NAMALWA (cell line): ENCODE results near the gene COL18A1.

Experiments
- DNase-seq: peaks from one replicate; pipeline ENCODE4 v3.0.0-alpha.2; 2015; ENCODE audit warnings: low spot score

COL18A1 gene

GRCh38 chr21:45401916-45402900 lies 2.8 kb upstream of the COL18A1 start:
- no peak for DNase-seq

- no peak for DNase-seq
These were observed 1.7 kb upstream of the COL18A1 start for GRCh38 chr21:45403133-45403824.

GRCh38 chr21:45403825-45404729 lies 888 bp upstream of the COL18A1 start:
- DNase-seq = no peak

GRCh38 chr21:45405271-45405818 lies 380 bp downstream of the COL18A1 start:
- DNase-seq = no peak

GRCh38 chr21:45405819-45406762 lies 1.1 kb downstream of the COL18A1 start:
- no peak for DNase-seq

GRCh38 chr21:45406801-45407628 lies 2.0 kb downstream of the COL18A1 start:
- no peak for DNase-seq

GRCh38 chr21:45407629-45408247 lies 2.8 kb downstream of the COL18A1 start:
- DNase-seq = no peak

GRCh38 chr21:45408271-45408791 lies 3.4 kb downstream of the COL18A1 start:
- DNase-seq = no peak

- no peak for DNase-seq
These were observed 3.9 kb downstream of the COL18A1 start for GRCh38 chr21:45408801-45409261.

GRCh38 chr21:45409466-45410150 lies 4.6 kb downstream of the COL18A1 start:
- no peak for DNase-seq

- DNase-seq = no peak
These were observed 5.3 kb downstream of the COL18A1 start for GRCh38 chr21:45410151-45410864.

- no peak for DNase-seq
These were observed 6.2 kb downstream of the COL18A1 start for GRCh38 chr21:45410865-45411809.

- DNase-seq = no peak
These were observed 6.8 kb downstream of the COL18A1 start for GRCh38 chr21:45411810-45412206.

GRCh38 chr21:45412491-45412890 lies 7.5 kb downstream of the COL18A1 start:
- no peak for DNase-seq

GRCh38 chr21:45412909-45413611 lies 8.1 kb downstream of the COL18A1 start:
- no peak for DNase-seq

- DNase-seq = no peak
These were observed 9.0 kb downstream of the COL18A1 start for GRCh38 chr21:45413922-45414321.
